ENCODE data around the gene TMA16.

GRCh38 chr4:163542275-163542674 lies 47.8 kb downstream of the TMA16 start:
- TF ChIP-seq POLR2A (IDR thresholded peaks at IDR 0.05) (no peak), POLR2AphosphoS5 (IDR thresholded peaks at IDR 0.05) (no peak), CTCF (IDR thresholded peaks at IDR 0.05) (no peak), EP300 (IDR thresholded peaks at IDR 0.05) (no peak)
